HL-60/S4 (cell line): ENCODE measurements around the gene DENND5A.
"Not testable (repeated sequence)": the region's sequence is repeated elsewhere in the genome, so short reads cannot be mapped to it uniquely, and the experiment has no call there.

Experiments used
- in situ Hi-C: fragments of 300-500 bp; cut with MboI; formaldehyde crosslinking; loops from 2 replicates; pipeline ENCODE4 v1.14.3; 2022; ENCODE audit warnings: low sequenced_read_pairs

DENND5A gene

DNA sequence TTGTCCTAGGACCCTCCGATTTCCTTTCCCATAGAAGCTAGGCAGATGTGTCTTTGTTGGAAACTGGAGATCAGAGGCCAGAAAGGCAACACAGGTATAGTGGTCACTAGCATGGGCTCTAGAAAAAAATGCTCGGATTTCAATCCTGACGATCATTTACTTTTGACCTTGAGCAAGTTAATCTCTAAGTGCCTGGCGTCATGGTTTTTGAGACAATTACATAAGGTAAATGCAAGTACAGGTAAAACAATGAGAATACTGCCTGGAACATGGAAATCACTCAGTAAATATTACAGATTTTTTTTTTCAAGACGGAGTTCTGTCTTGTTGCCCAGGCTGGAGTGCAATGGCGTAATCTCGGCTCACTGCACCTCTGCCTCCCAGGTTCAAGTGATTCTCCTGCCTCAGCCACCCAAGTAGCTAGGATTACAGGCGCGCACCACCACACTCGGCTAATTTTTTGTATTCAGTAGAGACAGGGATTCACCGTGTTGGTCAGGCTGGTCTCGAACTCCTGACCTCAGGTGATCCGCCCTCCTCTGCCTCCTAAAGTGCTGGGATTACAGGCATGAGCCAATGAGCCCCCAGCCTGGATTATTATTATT, 1.1 kb upstream of the DENND5A start:
- in situ Hi-C loops, result no loop called here

DNA sequence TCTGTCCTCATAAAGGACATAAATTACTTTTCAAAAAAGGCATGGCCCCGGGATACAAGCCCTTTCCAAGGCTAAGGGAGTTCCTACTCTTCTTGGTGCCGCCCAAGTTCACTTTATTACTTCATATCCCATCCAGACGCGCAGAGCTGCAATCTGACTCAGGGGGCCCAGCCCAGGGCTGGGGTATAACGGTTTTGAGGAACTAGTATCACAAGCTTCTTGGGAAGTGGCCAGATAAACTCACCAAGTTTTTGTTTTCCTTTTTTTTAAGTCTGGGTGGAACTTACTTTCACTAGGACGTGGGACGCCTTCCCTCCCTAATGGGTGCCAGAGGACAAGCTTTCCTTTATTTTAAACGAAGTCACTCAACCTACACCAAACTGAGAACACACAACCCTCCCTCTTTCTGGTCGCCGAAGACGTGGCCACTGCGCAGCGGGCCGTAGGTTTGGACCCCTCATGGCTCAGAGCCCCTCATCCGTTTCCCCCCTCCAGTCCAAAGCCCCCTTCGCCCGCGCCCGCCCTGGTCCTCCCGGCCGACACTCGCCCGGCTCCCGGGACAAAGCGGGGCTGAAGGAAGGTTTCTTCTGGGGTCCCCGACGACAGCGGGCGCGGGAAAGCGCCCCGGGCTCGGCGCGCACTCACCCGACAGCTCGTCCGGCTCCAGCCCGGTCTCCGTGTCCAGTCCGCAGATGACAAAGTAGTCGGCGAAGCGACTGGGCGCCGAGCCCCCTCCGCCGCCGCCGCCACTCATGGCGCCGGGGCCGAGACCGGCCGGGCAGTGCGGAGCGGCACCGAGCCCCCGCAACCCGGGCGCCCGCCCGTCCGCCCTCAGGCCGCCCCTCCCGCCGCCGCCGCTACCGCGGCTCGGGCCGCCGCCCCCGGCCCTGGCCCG, 587 bp downstream of the DENND5A start:
- in situ Hi-C loops, result no loop called here

GRCh38 chr11:9263840-9264315, 1.3 kb downstream of the DENND5A start:
- in situ Hi-C loops, result no loop called here

- in situ Hi-C loops, result not testable (repeated sequence)
These were observed 4.4 kb downstream of the DENND5A start for GRCh38 chr11:9260838-9261146.

DNA sequence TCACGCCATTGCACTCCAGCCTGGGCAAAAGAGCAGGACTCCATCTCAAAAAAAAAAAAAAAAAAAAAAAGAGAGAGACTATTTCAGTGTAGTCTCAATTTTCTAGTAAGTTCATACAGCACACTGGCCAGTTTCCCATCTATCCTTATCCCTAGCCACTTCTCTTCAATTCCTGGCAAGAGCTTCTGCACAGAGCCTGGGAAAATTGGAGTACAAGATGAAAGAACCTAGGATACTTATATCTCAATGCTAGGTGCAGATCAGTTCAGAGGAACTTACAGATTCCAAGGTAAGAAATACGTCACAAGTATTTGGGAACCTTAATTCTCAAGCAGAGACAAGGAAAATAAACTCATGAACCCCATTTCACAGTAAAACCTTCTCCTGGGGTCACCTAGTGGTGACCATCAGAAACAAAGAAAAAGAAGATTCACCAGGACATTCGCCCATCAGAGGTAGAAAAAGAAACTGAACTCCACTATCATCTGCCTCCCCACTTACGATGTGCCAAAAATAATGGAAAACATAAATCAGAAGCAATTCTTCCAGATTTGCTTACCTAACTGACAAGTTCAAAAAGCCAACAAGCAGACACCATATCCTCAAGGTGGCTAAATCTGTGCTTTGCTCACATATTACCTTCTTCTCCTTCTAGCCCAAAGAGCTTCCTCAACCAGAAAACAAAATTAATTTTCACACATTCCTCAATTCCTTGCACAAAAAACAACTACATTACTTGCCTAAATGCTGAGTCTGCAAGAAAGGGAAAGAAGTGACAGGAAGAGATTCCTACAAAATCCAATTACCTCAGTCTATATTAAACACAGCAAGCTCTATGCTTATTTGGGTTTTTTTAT, 4.9 kb downstream of the DENND5A start:
- in situ Hi-C loops, result no loop called here

DNA sequence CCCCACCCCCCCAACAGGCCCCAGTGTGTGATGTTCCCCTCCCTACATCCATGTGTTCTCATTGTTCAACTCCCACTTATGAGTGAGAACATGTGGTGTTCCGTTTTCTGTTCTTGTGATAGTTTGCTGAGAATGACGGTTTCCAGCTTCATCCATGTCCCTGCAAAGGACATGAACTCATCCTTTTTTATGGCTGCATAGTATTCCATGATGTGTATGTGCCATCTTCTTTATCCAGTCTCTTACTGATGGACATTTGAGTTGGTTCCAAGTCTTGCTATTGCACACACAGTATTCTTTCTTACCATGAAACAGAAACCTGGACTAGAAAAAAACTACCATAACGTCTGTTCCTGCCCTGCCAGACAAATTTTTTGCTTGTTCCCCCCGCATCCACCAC, 6.9 kb downstream of the DENND5A start:
- in situ Hi-C loops, result not testable (repeated sequence)

- in situ Hi-C loops, result no loop called here
These were observed 10.7 kb downstream of the DENND5A start for GRCh38 chr11:9254416-9254815.

- in situ Hi-C loops, result no loop called here
These were observed 12.1 kb downstream of the DENND5A start for GRCh38 chr11:9253086-9253485.

DNA sequence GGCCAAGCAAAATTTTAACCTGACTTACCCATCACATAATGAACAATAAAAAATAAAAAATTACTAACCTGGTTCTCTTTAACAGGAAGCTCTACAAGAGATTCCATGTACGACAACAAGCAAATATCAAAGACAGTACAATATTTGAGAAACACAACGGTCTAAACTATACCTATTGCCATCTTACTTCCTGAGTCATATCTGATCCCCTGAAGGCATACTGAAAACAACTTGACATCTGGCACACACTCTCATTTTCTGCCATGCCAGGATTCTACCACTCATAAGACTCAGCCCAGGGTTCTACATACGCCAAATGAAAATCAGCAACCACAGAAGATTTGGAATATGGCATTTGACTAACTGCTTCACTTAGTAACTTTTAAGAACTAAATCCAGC, 13.8 kb downstream of the DENND5A start:
- in situ Hi-C loops, result no loop called here

DNA sequence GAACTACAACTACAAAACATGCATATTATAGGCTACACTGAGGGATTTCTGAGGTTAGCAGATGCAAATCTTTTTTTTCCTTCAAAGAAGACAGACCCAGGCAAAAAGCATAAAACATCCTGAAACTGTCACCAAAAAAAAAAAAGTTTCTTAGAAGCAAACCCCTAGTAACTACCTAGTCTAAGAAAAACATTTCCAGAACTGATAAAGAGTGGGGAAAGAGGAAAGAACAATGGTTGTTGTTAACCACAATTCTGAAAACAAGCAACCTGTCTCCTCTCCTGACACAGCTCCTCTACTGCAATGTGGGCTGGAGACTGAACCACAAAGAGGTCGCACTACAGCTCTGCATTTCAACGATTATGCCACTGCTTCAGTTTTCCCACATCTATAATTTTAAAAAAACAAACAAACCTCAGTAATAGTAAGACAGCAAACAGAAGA, 15.0 kb downstream of the DENND5A start:
- in situ Hi-C loops, result no loop called here

DNA sequence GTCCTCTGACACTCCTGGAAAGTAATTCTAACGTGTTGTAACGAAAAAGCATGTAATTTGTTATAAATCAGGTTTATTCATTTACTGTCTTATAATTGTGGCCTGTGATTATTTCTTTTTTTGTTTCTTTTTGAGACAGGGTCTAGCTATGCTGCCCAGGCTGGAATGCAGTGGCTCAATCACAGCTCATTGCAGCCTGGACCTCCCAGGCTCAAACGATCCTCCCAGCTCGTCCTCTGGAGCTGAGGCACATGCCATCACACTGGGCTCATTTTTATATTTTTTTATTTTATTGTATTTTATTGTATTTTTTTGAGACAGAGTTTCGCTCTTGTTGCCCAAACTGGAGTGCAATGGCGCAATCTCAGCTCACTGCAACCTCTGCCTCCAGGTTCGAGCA, 15.9 kb downstream of the DENND5A start:
- in situ Hi-C loops, result no loop called here

GRCh38 chr11:9247863-9248262, 17.3 kb downstream of the DENND5A start:
- in situ Hi-C loops, result no loop called here

- in situ Hi-C loops, result not testable (repeated sequence)
These were observed 28.9 kb downstream of the DENND5A start for GRCh38 chr11:9236242-9236641.

- in situ Hi-C loops, result no loop called here
These were observed 32.7 kb downstream of the DENND5A start for GRCh38 chr11:9232482-9232881.

DNA sequence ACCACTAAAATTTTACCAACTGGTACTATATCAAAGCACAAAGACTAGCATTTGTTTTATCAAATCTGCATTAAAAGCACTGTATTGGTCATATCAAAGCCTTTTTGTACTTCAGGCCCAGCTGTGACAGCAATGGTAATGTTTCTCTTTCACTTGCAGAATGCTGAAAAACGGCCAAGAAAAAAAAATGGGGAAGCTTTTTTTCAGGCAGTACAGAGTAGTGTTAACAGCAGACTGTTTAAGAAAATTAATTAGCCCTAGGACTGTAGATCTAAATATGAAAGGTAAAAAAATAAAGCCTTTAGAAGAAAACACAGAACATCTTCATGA, 33.3 kb downstream of the DENND5A start:
- in situ Hi-C loops, result no loop called here

DNA sequence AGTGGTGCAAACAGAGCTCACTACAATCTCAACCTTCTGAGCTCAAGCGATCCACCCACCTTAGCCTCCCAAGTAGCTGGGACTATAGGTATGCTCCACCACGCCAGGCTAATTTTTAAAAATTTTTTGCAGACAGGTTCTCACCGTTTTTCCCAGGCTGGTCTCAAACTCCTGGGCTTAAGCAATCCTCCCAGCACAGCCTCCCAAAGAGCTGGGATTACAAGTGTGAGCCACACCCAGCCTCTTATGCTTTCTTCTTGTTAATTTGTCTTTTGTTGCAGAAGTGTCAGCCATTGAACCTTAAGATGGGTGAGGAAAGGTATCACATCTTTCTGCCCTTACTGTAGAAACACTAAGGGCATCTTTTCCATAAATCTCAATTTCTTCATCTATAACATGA, 34.9 kb downstream of the DENND5A start:
- in situ Hi-C loops, result no loop called here

- in situ Hi-C loops, result no loop called here
These were observed 37.1 kb downstream of the DENND5A start for GRCh38 chr11:9228091-9228490.

- in situ Hi-C loops, result no loop called here
These were observed 39.3 kb downstream of the DENND5A start for GRCh38 chr11:9225748-9226298.

DNA sequence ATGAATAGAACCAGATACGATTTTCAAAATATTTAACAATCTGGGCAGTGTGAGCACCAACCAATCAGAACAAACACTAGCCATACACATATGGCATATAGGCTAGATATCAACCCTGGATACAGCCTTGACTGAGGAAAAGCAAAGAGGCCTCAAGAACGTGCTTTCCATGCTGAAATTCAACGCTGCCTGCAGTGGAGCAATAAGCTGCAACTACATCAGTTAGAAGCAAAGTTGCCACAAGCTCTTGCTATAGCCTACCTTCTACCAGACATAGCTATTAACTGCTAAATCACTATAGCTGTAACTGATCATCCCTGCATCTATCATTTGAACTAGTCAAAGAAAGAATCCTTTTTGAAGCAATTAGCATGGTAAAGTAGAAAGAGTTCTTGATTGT, 42.5 kb downstream of the DENND5A start:
- in situ Hi-C loops, result no loop called here

DNA sequence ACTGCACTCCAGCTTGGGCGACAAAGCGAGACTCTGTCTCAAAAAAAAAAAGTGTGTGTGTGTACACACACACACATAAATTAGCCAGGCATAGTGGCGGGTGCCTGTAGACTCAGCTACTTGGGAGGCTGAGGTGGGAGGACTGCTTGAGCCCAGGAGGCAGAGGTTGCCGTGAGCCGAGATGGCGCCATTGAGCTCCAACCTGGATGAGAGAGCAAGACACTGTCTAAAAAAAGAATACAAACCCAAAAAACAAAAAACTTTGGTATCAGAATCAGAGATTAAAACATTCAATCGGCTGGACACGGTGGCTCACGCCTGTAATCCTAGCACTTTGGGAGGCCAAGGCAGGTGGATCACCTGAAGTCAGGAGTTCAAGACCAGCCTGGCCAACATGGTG, 44.3 kb downstream of the DENND5A start:
- in situ Hi-C loops, result not testable (repeated sequence)

- in situ Hi-C loops, result no loop called here
These were observed 45.6 kb downstream of the DENND5A start for GRCh38 chr11:9219572-9219971.
